Epidermal melanocyte (primary cell): Measurements from ENCODE around the gene SNX4.
A peak's percentile ranks its signal among the peaks of the same experiment; 100 is the strongest.
"Not testable (repeated sequence)": the region's sequence is repeated elsewhere in the genome, so short reads cannot be mapped to it uniquely, and the experiment has no call there.

Experiments
- DNase-seq: peaks from one replicate; pipeline ENCODE4 v3.0.0; 2011; ENCODE audit warnings: low spot score; ENCODE audit not compliant: insufficient read length

SNX4 gene

DNA sequence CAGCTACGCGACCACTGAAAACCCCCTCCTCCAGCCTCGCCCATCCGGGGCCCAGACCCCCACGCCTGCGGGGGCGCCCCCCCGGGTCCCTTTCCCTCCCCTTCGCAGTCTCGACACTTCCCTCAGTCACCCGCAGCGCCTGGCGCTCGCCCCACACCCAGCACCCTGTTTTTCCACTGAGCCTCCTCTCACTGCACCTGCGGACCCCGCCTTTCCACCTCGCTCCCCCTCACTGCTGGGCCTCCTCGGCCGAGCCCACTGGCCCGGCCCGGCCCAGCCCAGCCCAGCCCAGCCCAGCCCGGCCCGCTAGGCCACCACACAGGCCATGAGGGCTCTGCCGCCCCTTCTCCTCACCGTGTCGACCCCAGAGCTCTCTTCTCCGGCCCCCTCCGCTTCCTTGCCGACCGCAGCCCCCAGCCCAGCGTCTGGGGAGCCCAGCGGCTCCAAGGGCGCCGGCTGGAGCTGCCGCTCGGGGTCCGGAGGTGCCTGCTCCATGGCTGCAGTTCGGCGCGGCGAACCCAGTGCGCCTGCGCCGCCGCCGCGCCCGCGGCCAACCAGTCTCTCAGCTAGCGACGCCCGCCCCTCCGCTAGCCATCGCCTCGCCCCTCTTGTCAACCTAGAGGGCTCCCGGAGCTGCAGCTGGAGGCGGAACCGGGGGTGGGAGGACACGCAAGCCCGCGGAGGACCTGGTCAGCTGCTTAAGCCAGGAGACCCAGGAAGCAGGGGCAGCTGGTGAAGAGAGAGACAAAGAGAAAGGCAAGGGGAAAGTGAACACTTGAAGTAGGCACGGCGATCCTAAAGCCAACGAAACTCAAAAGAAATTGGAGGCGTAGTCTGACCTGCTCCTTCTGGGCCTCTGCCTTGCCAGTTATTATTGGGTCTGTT lies at the start of gene SNX4:
Gene SNX4 (minus strand): TSS at position 525 of the 885 bp plus-strand sequence. CDS start 30 bp downstream, at position 495.
- peak; percentile 56 for DNase-seq

GRCh38 chr3:125556314-125556713 lies 36.3 kb upstream of the SNX4 start:
- DNase-seq: no peak

- no peak for DNase-seq
Measured at GRCh38 chr3:125552401-125552800, 32.4 kb upstream of the SNX4 start.

DNA sequence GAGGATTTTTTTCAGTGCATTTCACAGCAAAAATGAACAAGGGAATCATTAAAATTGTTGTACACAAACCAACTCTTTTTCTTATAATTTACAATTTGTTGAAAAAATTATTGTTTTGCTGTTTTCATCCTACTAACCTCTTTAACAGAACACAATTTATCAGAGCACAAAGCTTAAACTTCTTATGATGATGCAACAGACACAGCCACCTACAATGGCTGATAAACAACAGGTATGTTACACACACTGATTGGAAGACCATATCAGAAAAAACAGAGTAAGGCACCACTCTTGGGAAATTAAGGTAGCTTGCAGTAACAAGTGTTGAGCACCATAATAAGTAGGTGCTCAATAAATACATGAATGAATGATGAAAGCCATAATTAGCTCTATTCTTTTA lies 8.9 kb upstream of the SNX4 start:
- no peak for DNase-seq

DNA sequence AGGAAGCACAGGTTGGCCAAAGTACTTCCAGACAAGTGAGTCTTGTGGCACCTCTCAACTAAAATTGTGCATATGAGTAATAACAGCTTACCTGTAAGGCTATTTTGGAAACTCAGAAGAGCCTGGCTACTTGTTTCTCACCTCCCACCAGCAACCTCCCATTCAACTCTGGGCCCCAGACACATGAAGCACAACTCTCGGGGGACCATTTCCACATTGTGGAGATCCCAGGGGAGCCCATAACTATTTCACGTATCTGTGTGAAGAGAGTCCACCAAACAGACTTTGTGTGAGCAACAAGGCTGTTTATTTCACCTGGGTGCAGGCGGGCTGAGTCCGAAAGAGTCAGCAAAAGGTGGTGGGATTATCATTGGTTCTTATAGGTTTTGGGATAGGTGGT lies 5.2 kb upstream of the SNX4 start:
- DNase-seq: no peak

- DNase-seq: not testable (repeated sequence)
Measured at GRCh38 chr3:125520563-125520919, 539 bp upstream of the SNX4 start.

GRCh38 chr3:125515421-125515820 lies 4.6 kb downstream of the SNX4 start:
- DNase-seq: no peak

DNA sequence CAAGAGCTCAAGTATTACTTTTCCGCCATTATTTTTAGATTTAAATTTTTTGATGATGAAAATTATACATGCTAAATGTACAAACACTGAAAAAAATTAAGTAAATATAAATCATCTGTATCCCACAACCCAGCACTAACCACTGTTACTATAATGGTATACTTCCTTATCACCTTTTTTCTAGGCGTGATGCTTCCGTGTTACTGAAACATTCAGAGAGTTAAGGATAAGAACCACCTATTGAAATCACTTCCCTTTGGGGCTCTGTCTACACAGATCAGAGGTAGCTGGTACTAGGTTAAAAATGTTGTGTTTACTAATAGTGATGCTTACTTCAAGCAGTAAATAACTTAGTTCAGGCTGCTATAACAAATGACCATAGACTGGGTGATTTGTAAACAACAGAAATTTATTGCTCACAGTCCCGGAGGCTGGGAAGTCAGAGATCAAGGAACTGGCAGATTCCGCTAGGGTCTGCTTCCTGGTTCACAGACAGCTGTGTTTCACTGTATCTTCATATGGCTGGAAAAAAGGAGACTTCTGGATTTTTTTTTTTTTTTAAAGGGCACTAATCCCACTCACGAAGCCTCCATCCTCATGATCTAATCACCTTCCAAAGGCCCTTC lies 6.4 kb downstream of the SNX4 start:
- DNase-seq: no peak

- no peak for DNase-seq
Measured at GRCh38 chr3:125512135-125512920, 7.7 kb downstream of the SNX4 start.

GRCh38 chr3:125511420-125512118 lies 8.4 kb downstream of the SNX4 start:
- DNase-seq: no peak

DNA sequence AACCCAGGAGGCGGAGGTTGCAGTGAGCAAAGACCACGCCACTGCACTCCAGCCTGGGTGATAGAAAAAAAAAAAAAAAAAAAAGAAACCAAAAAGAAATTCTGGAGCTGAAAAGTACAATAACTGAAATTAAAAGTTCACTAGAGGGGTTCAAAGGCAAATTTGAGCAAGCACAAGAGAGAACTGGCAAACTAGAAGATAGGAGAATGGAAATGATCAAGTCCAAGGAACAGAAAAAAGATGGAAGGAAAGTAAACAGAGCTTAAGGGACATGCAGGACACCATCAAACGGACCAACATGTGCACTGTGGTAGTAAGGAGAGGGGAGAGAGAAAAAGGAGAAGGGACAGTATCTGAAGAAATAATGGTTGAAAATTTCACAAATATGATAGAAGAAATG lies 12.9 kb downstream of the SNX4 start:
- DNase-seq: no peak

- no peak for DNase-seq
Measured at GRCh38 chr3:125498630-125499029, 21.4 kb downstream of the SNX4 start.

- DNase-seq: no peak
Measured at GRCh38 chr3:125496701-125497100, 23.3 kb downstream of the SNX4 start.

DNA sequence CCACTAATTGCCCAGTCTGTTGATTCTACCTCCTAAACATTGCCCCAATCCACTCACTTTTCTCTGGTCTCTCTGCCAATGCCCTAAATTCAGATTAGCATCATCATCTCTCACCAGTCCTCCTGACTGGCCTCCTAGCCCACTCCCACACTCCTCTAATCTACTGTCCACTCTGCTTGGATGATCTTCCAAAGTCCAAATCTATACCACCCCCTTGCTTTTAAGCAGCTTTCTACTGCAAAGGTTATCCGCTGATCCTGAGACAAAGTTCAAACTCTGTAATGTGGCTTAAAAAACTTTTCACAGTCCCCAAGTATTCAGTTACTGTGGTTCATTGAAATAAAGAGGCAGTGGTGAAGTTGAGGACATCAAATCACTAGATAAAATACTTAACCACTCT lies 37.6 kb downstream of the SNX4 start:
- no peak for DNase-seq

- no peak for DNase-seq
Measured at GRCh38 chr3:125481786-125482185, 38.2 kb downstream of the SNX4 start.

DNA sequence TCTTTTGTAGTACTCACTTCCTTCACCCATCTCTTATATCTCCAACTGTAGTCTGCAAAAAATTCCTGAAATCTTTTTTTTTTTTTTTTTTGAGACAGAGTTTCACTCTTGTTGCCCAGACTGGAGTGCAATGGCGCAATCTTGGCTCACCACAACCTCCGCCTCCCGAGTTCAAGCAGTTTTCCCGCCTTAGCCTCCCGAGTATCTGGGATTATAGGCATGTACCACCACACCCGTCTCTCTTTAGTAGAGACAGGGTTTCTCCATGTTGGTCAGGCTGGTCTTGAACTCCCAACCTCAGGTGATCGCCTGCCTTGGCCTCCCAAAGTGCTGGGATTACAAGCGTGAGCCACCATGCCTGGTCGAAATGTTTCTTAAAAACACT lies 38.6 kb downstream of the SNX4 start:
- not testable (repeated sequence) for DNase-seq

DNA sequence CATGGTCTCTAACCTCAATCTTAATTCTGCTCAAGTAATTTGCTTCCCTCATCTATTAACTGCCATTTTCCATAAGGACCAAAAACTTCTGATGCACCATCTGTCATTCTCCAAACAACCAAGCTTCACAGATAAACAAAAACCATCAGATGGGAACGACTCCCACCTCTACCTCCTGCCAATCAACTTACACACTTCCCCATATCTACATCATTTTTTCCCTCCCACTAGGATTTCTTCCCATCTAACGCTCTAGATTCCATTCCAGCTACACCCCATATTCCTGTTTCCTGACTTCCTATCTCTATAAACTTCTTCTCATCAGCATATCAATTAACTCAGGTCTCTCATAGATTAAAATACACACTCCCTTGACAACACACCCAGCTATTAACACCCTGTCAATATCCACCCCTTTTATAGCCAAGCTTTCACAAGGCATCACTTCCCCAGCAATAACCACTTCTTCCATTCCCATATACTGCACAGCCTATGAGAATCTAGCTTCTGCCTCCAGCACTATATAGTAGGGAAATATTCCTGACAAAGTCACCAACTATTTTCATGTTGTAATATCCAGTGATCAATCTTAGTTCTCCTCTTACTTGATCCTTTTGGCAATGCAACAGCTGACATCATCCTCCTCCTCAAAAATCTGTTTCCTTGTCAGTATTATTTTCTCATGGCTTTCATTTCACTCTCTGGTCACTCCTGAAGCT lies 39.2 kb downstream of the SNX4 start:
- DNase-seq: no peak

- DNase-seq: no peak
Measured at GRCh38 chr3:125479091-125479490, 40.9 kb downstream of the SNX4 start.

GRCh38 chr3:125478326-125478725 lies 41.7 kb downstream of the SNX4 start:
- DNase-seq: no peak

- DNase-seq: no peak
Measured at GRCh38 chr3:125477701-125478100, 42.3 kb downstream of the SNX4 start.

- no peak for DNase-seq
Measured at GRCh38 chr3:125470671-125471070, 49.3 kb downstream of the SNX4 start.
